Activated CD8-positive, alpha-beta T cell treated with anti-CD3 and anti-CD28 coated beads for 36 hours (primary cell): ENCODE measurements around the gene ZMIZ1. TPM values are rescaled to one million over a fixed set of nuclear protein-coding genes. Genes with fewer than 3 reads are reported as not detected.
A peak's percentile ranks its signal among the peaks of the same experiment; 100 is the strongest.

ENCODE experiments used
- ATAC-seq: fragments of 200-7000 bp; cut with Tn5 transposase; one replicate; pipeline ENCODE4 v1.10.0; 2021; ENCODE audit warnings: mild to moderate bottlenecking, moderate library complexity
- CTCF ChIA-PET: fragments of 350-600 bp; sonication (Branson Sonifier 250); formaldehyde crosslinking; loops from one replicate; lab custom pipeline; 2021; ENCODE audit warnings: antibody characterized with exemption; lab: Charles Lee
- POLR2A ChIA-PET: fragments of 350-600 bp; sonication (Branson Sonifier 250); formaldehyde crosslinking; loops from one replicate; lab custom pipeline; 2021; ENCODE audit warnings: antibody characterized with exemption; lab: Charles Lee
- DNase-seq: peaks from one replicate; pipeline ENCODE4 v3.0.0-alpha.2; 2020
- H3K27ac Mint-ChIP-seq: one replicate; pipeline ENCODE4 v1.8.0; 2021; ENCODE audit warnings: mild to moderate bottlenecking, mixed read lengths
- H3K27me3 Mint-ChIP-seq: one replicate; pipeline ENCODE4 v1.8.0; 2021; ENCODE audit warnings: mixed read lengths
- H3K36me3 Mint-ChIP-seq: one replicate; pipeline ENCODE4 v1.8.0; 2021; ENCODE audit warnings: low read depth, mixed read lengths
- H3K4me1 Mint-ChIP-seq: one replicate; pipeline ENCODE4 v1.8.0; 2021; ENCODE audit warnings: low read depth, mixed read lengths
- H3K4me3 Mint-ChIP-seq: one replicate; pipeline ENCODE4 v1.8.0; 2021; ENCODE audit warnings: mild to moderate bottlenecking, moderate library complexity, mixed read lengths
- H3K9me3 Mint-ChIP-seq: one replicate; pipeline ENCODE4 v1.8.0; 2021; ENCODE audit warnings: mixed read lengths
- CTCF ChIP-seq: fragments of 200-600 bp; IDR thresholded peaks from one replicate; pipeline ENCODE4 v1.8.0; 2022; ENCODE audit warnings: antibody characterized with exemption, mild to moderate bottlenecking
- intact Hi-C: fragments of 100-400 bp; cut with micrococcal nuclease; formaldehyde crosslinking; loops from one replicate; pipeline ENCODE4 v1.10.0; 2022
- total RNA-seq, 2 experiments: library from RNA; stranded (reverse); gene quantifications; one replicate each; pipeline ENCODE4 v1.2.3, GENCODE V29; 2021

ZMIZ1 gene
- total RNA-seq, 2 experiments from 2014 or later = 46.5 to 52.2 TPM

GRCh38 chr10:79315602-79315920, 246.8 kb downstream of the ZMIZ1 start:
- peaks cover 10% of the 10 kb centered on the region for H3K9me3 Mint-ChIP-seq
- ATAC-seq = no peak
- peaks cover 14% of the 10 kb centered on the region for H3K36me3 Mint-ChIP-seq
- no peak for TF ChIP-seq CTCF
- ChIA-PET POLR2A (interaction anchor here (0.5 to 13.7 kb wide), 6 partner anchors 9 to 154 kb away, joined by 3 to 155 read pairs (median 4); partner anchors contain the start of gene PPIF), CTCF (interaction anchor here (2.6 to 4.2 kb wide), 2 partner anchors 16 to 30 kb away, joined by 13 to 17 read pairs; no protein-coding TSS in a partner anchor)
- peaks cover 50% of the 10 kb centered on the region for H3K4me1 Mint-ChIP-seq
- DNase-seq = no peak
- no peak overlapping the region for H3K4me3 Mint-ChIP-seq
- H3K27me3 Mint-ChIP-seq = no peaks in the 10 kb centered on the region
- no peak overlapping the region for H3K27ac Mint-ChIP-seq
- intact Hi-C loops = loop anchor here (5.0 kb wide), 1 partner anchor 37 kb away; no protein-coding TSS in a partner anchor

GRCh38 chr10:79316671-79317431, 248.1 kb downstream of the ZMIZ1 start:
- peak overlapping the region; percentile 55 for H3K4me3 Mint-ChIP-seq
- ChIA-PET CTCF (interaction anchor here (0.9 to 4.2 kb wide), 4 partner anchors 15 to 58 kb away, joined by 3 to 17 read pairs (median 9); no protein-coding TSS in a partner anchor), POLR2A (interaction anchor here (0.6 to 13.7 kb wide), 10 partner anchors 14 to 1281 kb away, joined by 3 to 155 read pairs (median 3); partner anchors contain the start of gene PPIF)
- TF ChIP-seq CTCF = no peak
- peaks cover 10% of the 10 kb centered on the region for H3K9me3 Mint-ChIP-seq
- peak overlapping the region; percentile 83 for H3K27ac Mint-ChIP-seq
- peaks cover 62% of the 10 kb centered on the region for H3K4me1 Mint-ChIP-seq
- DNase-seq = peak; percentile 63
- intact Hi-C loops = loop anchor here (5.0 kb wide), 1 partner anchor 35 kb away; no protein-coding TSS in a partner anchor
- peak; percentile 62 for ATAC-seq
- H3K36me3 Mint-ChIP-seq = peaks cover 12% of the 10 kb centered on the region
- H3K27me3 Mint-ChIP-seq = no peaks in the 10 kb centered on the region

- peaks cover 5% of the 10 kb centered on the region for H3K36me3 Mint-ChIP-seq
- intact Hi-C loops = loop anchor here (5.0 kb wide), 1 partner anchor 34 kb away; no protein-coding TSS in a partner anchor
- CTCF ChIA-PET = interaction anchor here (1.0 to 4.2 kb wide), 3 partner anchors 14 to 33 kb away, joined by 3 to 17 read pairs (median 5); no protein-coding TSS in a partner anchor
- ATAC-seq (no peak), DNase-seq (no peak)
- H3K9me3 Mint-ChIP-seq = peaks cover 10% of the 10 kb centered on the region
- peak overlapping the region; percentile 83 for H3K27ac Mint-ChIP-seq
- H3K4me1 Mint-ChIP-seq = peaks cover 77% of the 10 kb centered on the region
- H3K4me3 Mint-ChIP-seq = no peak overlapping the region
- POLR2A ChIA-PET = interaction anchor here (0.8 to 13.7 kb wide), 8 partner anchors 9 to 91 kb away, joined by 3 to 155 read pairs (median 4); partner anchors contain the start of gene PPIF
- TF ChIP-seq CTCF = no peak
- no peaks in the 10 kb centered on the region for H3K27me3 Mint-ChIP-seq
Measured at GRCh38 chr10:79318369-79318768, 249.6 kb downstream of the ZMIZ1 start.

GRCh38 chr10:79319115-79319771, 250.5 kb downstream of the ZMIZ1 start:
- POLR2A ChIA-PET = interaction anchor here (1.4 to 13.7 kb wide), 2 partner anchors 8 to 29 kb away, joined by 7 to 155 read pairs; partner anchors contain the start of gene PPIF
- intact Hi-C loops = loop anchor here (5.0 kb wide), 1 partner anchor 33 kb away; no protein-coding TSS in a partner anchor
- CTCF ChIA-PET = interaction anchor here (1.0 to 4.2 kb wide), 3 partner anchors 13 to 34 kb away, joined by 3 to 17 read pairs (median 5); no protein-coding TSS in a partner anchor

More at GRCh38 chr10:79319115-79319771, 250.5 kb downstream of the ZMIZ1 start:
- no peak overlapping the region for H3K27ac Mint-ChIP-seq
- DNase-seq (no peak), ATAC-seq (no peak)
- peaks cover 10% of the 10 kb centered on the region for H3K9me3 Mint-ChIP-seq
- peaks cover 86% of the 10 kb centered on the region for H3K4me1 Mint-ChIP-seq
- no peaks in the 10 kb centered on the region for H3K27me3 Mint-ChIP-seq
- no peak overlapping the region for H3K4me3 Mint-ChIP-seq
- H3K36me3 Mint-ChIP-seq = peaks cover 5% of the 10 kb centered on the region
- TF ChIP-seq CTCF = no peak
